ENCODE measurements around the gene PDS5A.
A peak's percentile ranks its signal among the peaks of the same experiment; 100 is the strongest.
"Not testable (repeated sequence)": the region's sequence is repeated elsewhere in the genome, so short reads cannot be mapped to it uniquely, and the experiment has no call there.

Gene PDS5A

GRCh38 chr4:39961311-39961877, 16.3 kb downstream of the PDS5A start:
- DNase-seq: no peak

- no peak for DNase-seq
Measured at GRCh38 chr4:39950861-39951481, 26.7 kb downstream of the PDS5A start.

- no peak for DNase-seq
Measured at GRCh38 chr4:39947963-39948362, 29.7 kb downstream of the PDS5A start.

GRCh38 chr4:39947417-39947816, 30.3 kb downstream of the PDS5A start:
- DNase-seq: no peak

- DNase-seq: not testable (repeated sequence)
Measured at GRCh38 chr4:39944245-39944644, 33.5 kb downstream of the PDS5A start.

- DNase-seq: no peak
Measured at GRCh38 chr4:39942507-39942906, 35.2 kb downstream of the PDS5A start.

- DNase-seq: no peak
Measured at GRCh38 chr4:39941682-39942217, 36.0 kb downstream of the PDS5A start.

GRCh38 chr4:39937683-39938268, 39.9 kb downstream of the PDS5A start:
- DNase-seq: no peak

GRCh38 chr4:39936565-39937418, 40.9 kb downstream of the PDS5A start:
- DNase-seq: no peak

GRCh38 chr4:39933671-39934590, 43.8 kb downstream of the PDS5A start:
- DNase-seq: no peak

GRCh38 chr4:39932776-39933402, 44.8 kb downstream of the PDS5A start:
- no peak for DNase-seq

- no peak for DNase-seq
Measured at GRCh38 chr4:39931441-39931901, 46.2 kb downstream of the PDS5A start.

- no peak for DNase-seq
Measured at GRCh38 chr4:39928538-39928937, 49.2 kb downstream of the PDS5A start.

- DNase-seq: no peak
Measured at GRCh38 chr4:39924014-39924413, 53.7 kb downstream of the PDS5A start.

GRCh38 chr4:39922399-39922798, 55.3 kb downstream of the PDS5A start:
- no peak for DNase-seq

- DNase-seq: no peak
Measured at GRCh38 chr4:39913471-39913870, 64.2 kb downstream of the PDS5A start.

- no peak for DNase-seq
Measured at GRCh38 chr4:39910064-39910463, 67.6 kb downstream of the PDS5A start.

- no peak for DNase-seq
Measured at GRCh38 chr4:39908284-39908683, 69.4 kb downstream of the PDS5A start.

- DNase-seq: no peak
Measured at GRCh38 chr4:39905656-39906055, 72.1 kb downstream of the PDS5A start.

GRCh38 chr4:39905019-39905418, 72.7 kb downstream of the PDS5A start:
- peak in 1 of 58 donors; percentile 3 for DNase-seq

Data from anterior cingulate cortex (tissue), 58 donors.